Measurements from ENCODE around the gene SMIM44.
A peak's percentile ranks its signal among the peaks of the same experiment; 100 is the strongest.
"Not testable (repeated sequence)": the region's sequence is repeated elsewhere in the genome, so short reads cannot be mapped to it uniquely, and the experiment has no call there.

The SMIM44 gene

DNA sequence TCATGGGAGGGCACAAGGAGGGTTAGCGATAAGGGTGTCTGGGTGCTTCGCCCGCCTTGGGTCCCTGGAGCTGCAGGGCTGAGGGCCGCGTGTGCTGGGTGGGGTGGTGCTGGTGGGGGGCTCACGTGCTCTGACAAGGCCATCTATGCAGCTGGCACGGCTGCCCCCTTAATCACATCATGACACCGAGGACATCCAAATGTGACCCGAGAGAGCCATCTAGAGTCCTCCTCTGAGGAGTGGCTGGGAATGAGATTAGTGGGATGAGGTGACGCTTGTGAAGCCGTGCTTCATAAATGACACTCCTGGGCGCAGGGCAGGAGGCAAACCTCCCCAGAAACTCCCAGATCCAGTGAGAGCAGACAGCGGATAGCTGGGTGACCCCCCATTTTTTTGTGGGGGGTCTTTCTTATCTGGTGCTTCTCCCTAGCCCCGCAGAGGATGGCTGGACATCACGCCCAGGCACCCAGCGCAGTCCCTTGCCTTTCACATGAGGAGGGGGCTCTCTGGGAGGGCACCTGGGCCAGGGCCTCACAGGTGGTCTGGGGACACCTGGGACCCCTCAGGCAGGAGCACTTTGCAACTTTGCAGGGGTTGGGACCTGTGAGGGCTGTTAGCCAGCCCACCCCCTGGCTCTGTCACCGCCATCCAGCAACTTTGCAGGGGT lies 29.5 kb upstream of the SMIM44 start:
- no peaks in the 10 kb centered on the region for H3K27me3 ChIP-seq (ENCODE audit: insufficient read depth, low read length)
- peaks cover 2% of the 10 kb centered on the region for H3K4me1 ChIP-seq (ENCODE audit: insufficient read depth, low read length)
- H3K36me3 ChIP-seq (ENCODE audit: insufficient read depth, low read length) = peaks cover 44% of the 10 kb centered on the region
- no peak overlapping the region for H2AFZ ChIP-seq (ENCODE audit: low read depth, low read length)
- no peaks in the 10 kb centered on the region for H3K9me3 ChIP-seq (ENCODE audit: low read length)
- no peak overlapping the region for H3K4me3 ChIP-seq (ENCODE audit: low read length)

DNA sequence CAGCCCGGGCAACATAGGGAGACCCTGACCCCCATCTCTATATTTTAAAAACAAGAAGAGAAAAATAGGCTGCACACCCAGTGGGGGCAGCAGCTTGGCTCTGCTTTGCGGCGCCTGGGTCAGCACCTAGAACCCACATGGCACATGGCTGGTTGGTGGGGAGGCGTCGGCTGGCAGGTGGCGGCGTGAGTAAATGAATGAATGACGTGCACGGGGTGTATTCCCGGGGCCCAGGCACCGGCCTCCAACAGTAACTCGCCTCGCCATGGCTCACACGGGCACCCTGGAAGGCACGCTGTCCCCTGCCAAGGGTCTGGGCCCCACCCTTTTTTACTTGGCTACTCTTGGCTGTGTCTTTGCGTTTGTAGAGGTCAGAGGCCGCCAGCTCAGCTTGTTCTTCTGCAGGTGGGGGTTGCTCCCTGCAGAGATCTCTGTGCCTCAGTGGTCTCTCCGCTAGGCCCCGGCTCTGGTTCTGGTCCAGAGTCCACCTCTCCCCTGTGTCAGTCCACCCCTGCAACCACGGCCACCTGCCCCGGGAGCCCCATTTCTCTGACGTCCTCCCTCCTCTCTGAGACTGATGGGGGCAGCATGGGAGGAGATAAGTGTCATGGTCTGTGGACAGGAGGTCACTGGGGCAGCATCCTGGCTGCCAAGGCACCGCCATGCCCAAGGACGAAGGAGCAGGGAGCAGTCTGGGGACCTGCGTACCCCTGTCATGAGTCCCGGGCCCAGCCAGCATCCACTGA lies 28.4 kb upstream of the SMIM44 start:
- H3K36me3 ChIP-seq (ENCODE audit: insufficient read depth, low read length) = peaks cover 41% of the 10 kb centered on the region
- no peak overlapping the region for H2AFZ ChIP-seq (ENCODE audit: low read depth, low read length)
- H3K9me3 ChIP-seq (ENCODE audit: low read length) = no peaks in the 10 kb centered on the region
- no peaks in the 10 kb centered on the region for H3K27me3 ChIP-seq (ENCODE audit: insufficient read depth, low read length)
- H3K4me1 ChIP-seq (ENCODE audit: insufficient read depth, low read length) = peaks cover 8% of the 10 kb centered on the region
- H3K4me3 ChIP-seq (ENCODE audit: low read length) = no peak overlapping the region

DNA sequence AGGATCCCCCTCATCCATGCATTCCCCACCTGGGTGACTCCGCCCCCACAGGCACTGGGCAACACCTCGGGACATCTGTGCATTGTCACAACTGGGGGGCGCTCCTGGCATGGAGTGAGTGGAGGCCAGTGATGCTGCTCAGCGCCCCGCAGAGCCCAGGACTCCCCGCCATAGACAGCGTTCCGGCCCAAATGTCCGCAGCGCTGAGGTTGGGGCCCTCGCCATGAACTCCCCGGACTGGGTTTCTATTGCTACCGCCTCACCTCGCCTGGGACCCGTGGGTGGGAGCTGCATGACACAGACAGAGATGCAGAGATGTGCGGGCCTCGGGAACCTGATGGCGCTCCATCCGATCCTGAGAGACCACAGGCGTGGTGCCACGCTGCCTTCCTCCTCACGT lies 27.5 kb upstream of the SMIM44 start:
- peaks cover 8% of the 10 kb centered on the region for H3K4me1 ChIP-seq (ENCODE audit: insufficient read depth, low read length)
- H3K36me3 ChIP-seq (ENCODE audit: insufficient read depth, low read length) = peaks cover 39% of the 10 kb centered on the region
- no peak overlapping the region for H3K4me3 ChIP-seq (ENCODE audit: low read length)
- H2AFZ ChIP-seq (ENCODE audit: low read depth, low read length) = no peak overlapping the region
- H3K27me3 ChIP-seq (ENCODE audit: insufficient read depth, low read length) = no peaks in the 10 kb centered on the region
- no peaks in the 10 kb centered on the region for H3K9me3 ChIP-seq (ENCODE audit: low read length)

DNA sequence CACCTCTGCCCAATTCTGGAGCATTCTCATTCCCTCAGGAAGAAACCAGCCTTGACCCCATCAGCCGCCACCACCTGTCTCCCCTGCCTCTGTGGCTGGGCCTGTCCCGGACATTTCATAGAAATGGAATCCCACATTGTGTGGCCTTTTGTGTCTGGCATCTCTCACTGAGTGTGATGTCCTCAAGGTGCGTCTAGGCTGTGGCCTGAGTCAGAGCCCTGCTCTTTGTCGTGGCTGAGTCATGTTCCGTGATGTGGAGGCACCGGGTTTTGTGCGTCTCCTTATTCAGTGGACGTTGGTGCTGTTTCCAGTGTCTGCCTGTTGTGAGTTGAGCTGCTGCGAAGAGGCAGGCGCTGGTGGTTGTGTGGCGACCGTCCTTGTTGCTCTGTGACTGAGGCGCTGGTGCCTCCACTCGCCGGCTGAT lies 26.3 kb upstream of the SMIM44 start:
- Histone ChIP-seq H3K9me3 (ENCODE audit: low read length) (no peaks in the 10 kb centered on the region), H3K36me3 (ENCODE audit: insufficient read depth, low read length) (peaks cover 39% of the 10 kb centered on the region), H2AFZ (ENCODE audit: low read depth, low read length) (no peak overlapping the region), H3K4me3 (ENCODE audit: low read length) (no peak overlapping the region), H3K27me3 (ENCODE audit: insufficient read depth, low read length) (no peaks in the 10 kb centered on the region), H3K4me1 (ENCODE audit: insufficient read depth, low read length) (peaks cover 12% of the 10 kb centered on the region)

DNA sequence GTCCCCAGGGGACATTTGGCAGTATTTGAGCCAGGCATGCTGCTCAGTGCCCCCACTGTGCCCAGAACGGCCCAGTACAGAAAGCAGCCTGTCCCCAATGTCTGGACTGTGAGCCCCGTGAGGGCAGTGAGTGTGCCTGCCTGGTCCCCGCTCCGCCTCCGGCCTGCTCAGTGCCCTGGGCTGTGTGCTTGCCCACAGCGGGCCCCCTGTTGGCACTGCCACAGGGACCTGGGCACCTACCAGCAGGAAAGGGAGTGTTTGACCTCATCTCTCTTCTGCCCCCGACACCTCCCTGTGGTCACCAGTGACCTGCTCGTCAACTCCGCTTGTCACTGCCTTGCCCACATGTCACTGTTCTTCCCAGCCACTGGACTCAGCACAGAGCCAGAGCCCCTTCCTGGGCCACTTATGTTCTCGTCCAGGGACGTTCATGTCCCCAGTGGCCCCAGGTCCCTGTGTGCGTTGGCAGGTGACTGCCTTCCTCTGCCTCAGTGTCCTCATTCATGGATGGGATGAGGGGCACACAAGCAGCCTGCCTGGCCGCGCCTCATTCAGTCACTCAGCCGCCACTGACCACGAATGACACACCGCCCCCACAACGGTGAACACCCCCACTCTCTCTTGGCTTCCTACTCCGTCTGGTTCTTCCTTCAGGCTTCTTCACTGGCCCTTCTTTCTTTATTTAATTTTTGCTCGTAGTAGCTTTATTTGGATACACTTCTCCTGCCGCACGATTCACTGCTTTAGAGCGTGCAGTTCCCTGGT lies 25.7 kb upstream of the SMIM44 start:
- Histone ChIP-seq H2AFZ (ENCODE audit: low read depth, low read length) (no peak overlapping the region), H3K36me3 (ENCODE audit: insufficient read depth, low read length) (peaks cover 37% of the 10 kb centered on the region), H3K27me3 (ENCODE audit: insufficient read depth, low read length) (no peaks in the 10 kb centered on the region), H3K9me3 (ENCODE audit: low read length) (no peaks in the 10 kb centered on the region), H3K4me3 (ENCODE audit: low read length) (no peak overlapping the region), H3K4me1 (ENCODE audit: insufficient read depth, low read length) (peaks cover 12% of the 10 kb centered on the region)

DNA sequence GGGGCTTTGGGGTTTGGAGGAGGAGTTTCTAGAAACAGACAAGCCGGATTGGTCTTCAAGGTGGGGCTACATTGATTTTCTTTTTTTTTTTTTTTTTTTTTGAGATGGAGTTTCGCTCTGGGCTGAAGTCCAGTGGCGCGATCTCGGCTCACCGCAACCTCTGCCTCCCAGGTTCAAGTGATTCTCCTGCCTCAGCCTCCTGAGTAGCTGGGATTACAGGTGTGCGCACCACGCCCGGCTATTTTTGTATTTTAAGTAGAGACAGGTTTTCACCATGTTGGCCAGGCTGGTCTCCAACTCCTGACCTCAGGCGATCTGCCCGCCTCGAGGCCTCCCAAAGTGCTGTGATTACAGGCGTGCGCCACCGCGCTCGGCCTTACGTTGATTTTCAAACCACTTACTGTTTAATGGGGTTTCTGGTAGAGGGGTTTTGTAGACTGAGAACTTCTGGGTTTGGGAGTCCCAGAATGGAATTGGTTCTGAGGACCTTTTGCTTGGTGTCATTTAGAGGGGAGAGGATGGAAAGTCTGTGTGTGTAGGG lies 24.9 kb upstream of the SMIM44 start:
- H3K27me3 ChIP-seq (ENCODE audit: insufficient read depth, low read length); H3K9me3 ChIP-seq (ENCODE audit: low read length); H2AFZ ChIP-seq (ENCODE audit: low read depth, low read length); H3K4me3 ChIP-seq (ENCODE audit: low read length): not testable (repeated sequence)
- Histone ChIP-seq H3K36me3 (ENCODE audit: insufficient read depth, low read length) (peaks cover 32% of the 10 kb centered on the region), H3K4me1 (ENCODE audit: insufficient read depth, low read length) (peaks cover 12% of the 10 kb centered on the region)

DNA sequence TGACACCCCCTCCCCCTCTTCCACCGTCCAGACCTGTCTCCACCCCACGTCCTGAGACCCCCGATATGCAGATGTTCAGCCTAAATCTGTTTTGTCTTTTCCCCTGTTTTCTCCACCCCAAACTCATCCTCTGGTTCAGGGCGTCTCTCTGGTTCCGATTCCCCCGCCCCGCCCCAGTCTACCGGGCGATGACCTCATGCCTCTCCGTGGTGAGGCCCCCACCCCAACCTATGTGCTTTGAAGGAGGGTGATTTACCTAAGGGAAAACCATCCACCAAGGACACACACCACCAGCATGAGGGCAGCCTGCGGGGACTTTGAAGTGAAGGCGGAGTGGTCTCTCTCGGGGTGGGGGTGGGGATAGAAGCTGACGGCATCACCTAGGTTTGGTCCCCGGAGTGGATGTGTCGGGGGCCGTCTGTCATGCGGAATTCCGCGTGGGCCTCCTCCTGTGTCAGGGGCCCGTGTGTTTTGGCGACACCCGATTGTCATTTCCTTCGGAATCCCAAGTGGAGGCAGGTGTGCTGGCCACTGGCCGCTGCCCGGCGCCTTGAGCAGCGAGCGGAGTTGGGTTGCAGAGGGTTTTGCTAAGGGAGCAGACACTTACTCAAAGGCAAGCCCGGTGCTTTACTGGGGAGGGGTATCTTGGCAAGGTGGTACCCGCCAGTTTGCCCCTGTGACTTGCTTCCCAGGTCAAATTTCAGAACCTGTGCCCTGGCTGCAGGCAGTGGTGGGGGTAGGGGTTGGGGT lies 24.3 kb upstream of the SMIM44 start:
- Histone ChIP-seq H3K27me3 (ENCODE audit: insufficient read depth, low read length) (no peaks in the 10 kb centered on the region), H3K4me1 (ENCODE audit: insufficient read depth, low read length) (peaks cover 12% of the 10 kb centered on the region), H3K4me3 (ENCODE audit: low read length) (peak overlapping the region; percentile 95), H3K9me3 (ENCODE audit: low read length) (no peaks in the 10 kb centered on the region), H3K36me3 (ENCODE audit: insufficient read depth, low read length) (peaks cover 32% of the 10 kb centered on the region), H2AFZ (ENCODE audit: low read depth, low read length) (no peak overlapping the region)

DNA sequence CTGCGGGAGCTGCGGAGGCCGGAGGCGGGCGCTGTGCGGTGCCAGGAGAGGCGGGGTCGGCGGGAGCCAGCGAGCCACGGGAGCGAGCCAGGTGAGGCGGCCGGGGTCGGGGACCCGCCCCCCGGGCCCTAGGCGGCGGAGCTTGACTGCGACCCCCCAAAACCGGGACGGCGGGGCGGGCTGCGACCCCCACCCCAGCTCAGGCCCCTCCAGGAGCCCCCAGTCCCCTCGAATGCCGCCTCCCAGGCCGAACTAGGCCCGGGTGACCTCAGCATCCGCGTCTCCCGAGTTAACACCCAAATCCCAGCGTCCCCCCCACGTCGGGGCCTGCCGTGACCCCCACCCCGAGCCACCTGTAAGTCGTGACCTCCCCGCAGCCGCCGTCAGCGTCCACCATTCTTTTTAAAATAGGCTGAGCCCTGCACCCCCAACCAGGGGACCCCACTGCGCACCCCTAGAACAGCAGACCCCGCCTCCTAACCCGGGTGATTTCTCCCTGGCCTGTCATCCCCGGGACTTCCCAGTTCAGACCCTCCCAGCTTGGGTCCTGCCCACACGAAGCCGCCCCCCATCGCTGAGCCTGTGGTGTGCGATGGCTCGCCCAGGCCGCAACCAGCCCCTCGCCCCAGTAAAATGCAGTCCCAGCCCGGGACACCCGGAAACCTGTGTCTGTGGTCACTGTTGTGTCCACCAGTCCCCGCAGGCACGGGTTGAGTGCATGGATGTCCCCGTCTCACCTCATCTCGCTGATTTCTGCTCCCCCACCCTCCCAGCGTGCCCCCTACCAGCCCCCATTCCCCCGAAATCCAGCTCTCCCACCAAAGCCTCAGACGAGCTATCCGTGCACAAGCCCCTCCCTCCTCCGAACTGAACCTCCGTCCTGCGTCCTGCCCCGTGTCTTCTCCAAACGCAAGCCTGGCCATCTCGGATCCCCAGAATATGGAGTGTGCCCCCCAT lies 23.4 kb upstream of the SMIM44 start:
- Histone ChIP-seq H3K4me3 (ENCODE audit: low read length) (peak overlapping the region; percentile 95), H2AFZ (ENCODE audit: low read depth, low read length) (peak overlapping the region; percentile 31), H3K4me1 (ENCODE audit: insufficient read depth, low read length) (peaks cover 12% of the 10 kb centered on the region), H3K9me3 (ENCODE audit: low read length) (no peaks in the 10 kb centered on the region), H3K27me3 (ENCODE audit: insufficient read depth, low read length) (no peaks in the 10 kb centered on the region), H3K36me3 (ENCODE audit: insufficient read depth, low read length) (peaks cover 28% of the 10 kb centered on the region)

DNA sequence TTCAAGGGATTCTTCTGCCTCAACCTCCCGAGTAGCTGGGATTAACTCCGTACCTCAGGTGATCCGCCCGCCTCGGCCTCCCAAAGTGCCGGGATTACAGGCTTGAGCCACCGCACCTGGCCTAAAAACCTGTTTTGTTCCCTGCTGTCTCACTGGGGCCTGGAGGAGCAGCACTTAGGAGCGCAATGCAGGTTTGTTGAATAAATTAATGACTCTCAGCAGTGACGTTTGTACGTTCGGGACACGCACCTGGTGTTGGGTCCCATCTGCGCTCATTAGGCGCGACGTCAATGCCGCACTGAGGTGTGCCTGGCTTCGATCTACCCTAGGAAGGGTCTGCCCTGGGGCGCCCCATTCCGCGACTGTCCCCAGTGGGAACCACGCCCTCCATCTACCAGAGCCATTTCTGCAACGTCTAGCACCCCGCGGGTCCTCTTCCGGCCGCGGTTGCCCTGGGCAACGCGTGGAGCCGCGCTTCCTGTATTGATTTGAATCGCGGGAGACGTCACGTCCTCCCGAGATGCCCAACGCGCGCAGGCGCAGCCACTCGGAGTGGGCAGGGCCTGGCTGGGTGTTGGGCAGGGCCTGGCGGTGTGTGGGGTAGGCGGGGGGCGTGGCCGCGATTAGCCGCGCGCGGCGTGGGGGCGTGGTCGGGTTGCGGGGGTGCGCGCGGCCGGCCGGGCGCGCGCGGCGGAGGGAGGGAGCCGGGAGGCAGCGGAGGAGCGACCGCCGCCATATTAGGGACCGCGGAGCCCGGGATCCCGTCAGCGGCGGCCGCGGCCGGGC lies 22.6 kb upstream of the SMIM44 start, which contains the start of gene FZR1:
FZR1 (plus strand) TSS at position 714 of the 786 bp plus-strand sequence. CDS start 16,679 bp downstream, outside the sequence.
- no peaks in the 10 kb centered on the region for H3K9me3 ChIP-seq (ENCODE audit: low read length)
- peaks cover 21% of the 10 kb centered on the region for H3K36me3 ChIP-seq (ENCODE audit: insufficient read depth, low read length)
- peak within 1 kb of the TSS; percentile 95 for H3K4me3 ChIP-seq (ENCODE audit: low read length)
- peak within 1 kb of the TSS; percentile 31 for H2AFZ ChIP-seq (ENCODE audit: low read depth, low read length)
- H3K27me3 ChIP-seq (ENCODE audit: insufficient read depth, low read length) = no peaks in the 10 kb centered on the region
- peaks cover 12% of the 10 kb centered on the region for H3K4me1 ChIP-seq (ENCODE audit: insufficient read depth, low read length)

DNA sequence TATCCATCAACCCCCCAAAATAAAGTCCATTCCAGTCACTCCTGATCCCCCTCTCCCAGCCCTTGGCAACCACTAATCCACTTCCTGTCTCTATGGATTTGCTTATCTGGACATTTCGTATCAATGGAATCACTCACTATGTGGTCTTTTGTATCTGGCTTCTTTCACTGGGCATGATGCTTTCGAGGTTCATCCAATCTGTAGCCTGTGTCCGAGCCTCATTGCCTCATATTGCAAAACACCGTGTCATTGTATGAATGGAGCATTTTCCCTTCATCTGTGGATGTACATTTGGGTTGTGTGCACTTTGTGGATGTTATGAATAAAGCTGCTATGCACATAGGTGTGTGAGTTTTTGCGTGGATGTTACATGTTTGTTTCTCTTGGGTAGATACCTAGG lies 21.5 kb upstream of the SMIM44 start:
- Histone ChIP-seq H3K4me1 (ENCODE audit: insufficient read depth, low read length) (peaks cover 15% of the 10 kb centered on the region), H3K27me3 (ENCODE audit: insufficient read depth, low read length) (no peaks in the 10 kb centered on the region), H3K4me3 (ENCODE audit: low read length) (no peak overlapping the region), H3K36me3 (ENCODE audit: insufficient read depth, low read length) (peaks cover 12% of the 10 kb centered on the region), H3K9me3 (ENCODE audit: low read length) (no peaks in the 10 kb centered on the region), H2AFZ (ENCODE audit: low read depth, low read length) (no peak overlapping the region)

DNA sequence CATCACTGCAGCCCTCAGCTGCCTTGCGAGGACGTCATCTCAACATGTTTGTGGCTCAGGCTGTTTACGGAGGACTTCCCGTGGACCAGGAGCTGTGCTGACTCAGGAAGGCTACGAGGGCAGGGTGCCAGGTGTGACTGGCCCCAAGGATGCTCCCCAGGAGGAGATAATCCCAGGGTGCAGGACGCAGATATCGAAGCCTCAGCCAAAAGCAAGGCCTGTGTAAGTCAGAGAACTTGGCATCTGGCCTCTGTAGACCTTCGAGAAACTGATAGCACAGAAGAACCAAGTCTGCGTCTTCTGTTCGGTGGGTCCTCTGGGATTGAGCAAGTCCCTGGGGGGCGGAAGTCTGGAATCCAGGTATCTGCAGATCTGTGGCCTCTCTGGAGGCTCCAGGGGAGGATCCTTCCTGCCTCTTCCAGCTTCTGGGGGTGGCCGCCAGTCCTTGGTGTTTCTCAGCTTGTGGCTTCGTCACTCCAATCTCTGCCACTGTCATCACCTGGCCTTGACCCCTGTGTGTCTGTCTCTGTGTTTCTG lies 19.9 kb upstream of the SMIM44 start:
- Histone ChIP-seq H3K4me3 (ENCODE audit: low read length) (no peak overlapping the region), H3K36me3 (ENCODE audit: insufficient read depth, low read length) (no peaks in the 10 kb centered on the region), H3K27me3 (ENCODE audit: insufficient read depth, low read length) (no peaks in the 10 kb centered on the region)

More for the DNA sequence above, 19.9 kb upstream of the SMIM44 start:
- Histone ChIP-seq H3K9me3 (ENCODE audit: low read length) (no peaks in the 10 kb centered on the region), H2AFZ (ENCODE audit: low read depth, low read length) (no peak overlapping the region), H3K4me1 (ENCODE audit: insufficient read depth, low read length) (peaks cover 18% of the 10 kb centered on the region)
